ENCODE measurements around the gene LARP4. TPM values are rescaled to one million over a fixed set of nuclear protein-coding genes. Genes with fewer than 3 reads are reported as not detected.
"Not testable (repeated sequence)": the region's sequence is repeated elsewhere in the genome, so short reads cannot be mapped to it uniquely, and the experiment has no call there.

The LARP4 gene
- total and polyA plus RNA-seq, 2 of the 4 experiments (the other 2 are of a cell fraction): 11.3 to 42.5 TPM

DNA sequence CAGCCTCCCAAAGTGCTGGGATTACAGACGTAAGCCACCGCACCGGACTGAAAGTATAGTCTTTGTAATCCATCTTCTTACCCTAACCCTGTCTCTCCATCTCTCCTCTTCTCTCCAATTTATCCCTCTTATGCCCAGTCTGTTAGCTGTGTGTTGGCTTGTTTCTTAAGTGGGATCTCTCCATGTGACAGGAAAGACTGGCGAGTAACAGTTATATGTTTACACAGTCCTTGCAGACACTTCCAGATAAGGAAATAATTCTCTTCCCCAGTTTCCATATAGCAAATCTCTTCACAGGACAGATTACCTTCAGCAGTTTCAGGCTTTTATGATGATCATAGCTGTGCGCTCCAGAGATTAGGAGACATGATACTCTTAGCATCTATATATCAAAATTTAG is 88.1 kb downstream of the LARP4 start:
- H2BK20ac ChIP-seq (ENCODE audit: low read depth, low read length): no peak overlapping the region
- H3K23ac ChIP-seq (ENCODE audit: low read depth, low read length): no peak overlapping the region
- H2BK120ac ChIP-seq (ENCODE audit: low read depth, low read length): no peak overlapping the region
- dilution Hi-C loops (cut with HindIII; ENCODE audit: low sequenced_read_pairs, unreplicated experiment) (no loop called here), intact Hi-C loops (cut with micrococcal nuclease) (no loop called here), in situ Hi-C loops (cut with MboI; ENCODE audit: low sequenced_read_pairs) (loop anchor here (25.0 kb wide), 1 partner anchor 498 kb away; no protein-coding TSS in a partner anchor)
- H2BK5ac ChIP-seq (ENCODE audit: low read depth, low read length, poor library complexity, severe bottlenecking): no peak overlapping the region
- BruUV-seq (replicated peaks): no TSS peak
- H3K18ac ChIP-seq (ENCODE audit: low read depth, low read length): no peak overlapping the region
- H3K27ac ChIP-seq (ENCODE audit: insufficient read depth, low read length): no peak overlapping the region
- no peak overlapping the region for H3K9ac ChIP-seq (ENCODE audit: low read depth, low read length)
- no CpG with 5 or more reads among the region's 5 CpGs for WGBS, 2 experiments (ENCODE audit: extremely low coverage in 2 of 2, insufficient read length in 1 of 2)
- H3K4me1 ChIP-seq (ENCODE audit: control insufficient read depth, insufficient read depth, low read length): no peaks in the 10 kb centered on the region
- H3K4me2 ChIP-seq (ENCODE audit: low read depth, low read length): no peak overlapping the region
- H4K91ac ChIP-seq (ENCODE audit: insufficient read depth, low read depth, low read length): no peak overlapping the region
- H3K14ac ChIP-seq (replicated peaks; ENCODE audit: low read depth, low read length): no peak overlapping the region
- peak; percentile 12 for DNase-seq
- H2AFZ ChIP-seq (replicated peaks; ENCODE audit: low read length, poor library complexity): no peak overlapping the region
- H4K5ac ChIP-seq (ENCODE audit: low read depth, low read length): no peak overlapping the region
- no peak overlapping the region for H2AK9ac ChIP-seq (replicated peaks; ENCODE audit: low read depth, low read length, poor library complexity)
- H3K79me1 ChIP-seq (ENCODE audit: low read depth in 1 of 2, low read length in 2 of 2): no peaks in the 10 kb centered on the region
- POLR2A ChIA-PET (ENCODE audit: unreplicated experiment): no interaction called here
- H4K20me1 ChIP-seq (ENCODE audit: insufficient read depth, low read length): no peaks in the 10 kb centered on the region
- no peak overlapping the region for H2AK5ac ChIP-seq (ENCODE audit: low read depth, low read length)
- ATAC-seq (ENCODE audit: low read depth): peak; percentile 24; the same call in 1 of the 2 replicates
- H3K4me3 ChIP-seq (ENCODE audit: insufficient read depth, low read depth, low read length): no peak overlapping the region
- no peak overlapping the region for H4K8ac ChIP-seq (ENCODE audit: low read depth in 2 of 2, low read length in 2 of 2)
- H3K9me3 ChIP-seq (ENCODE audit: control insufficient read depth, insufficient read depth, low read length): peaks cover 8% of the 10 kb centered on the region
- no peaks in the 10 kb centered on the region for H3K27me3 ChIP-seq (ENCODE audit: control insufficient read depth, insufficient read depth, low read length)
- H2BK15ac ChIP-seq (ENCODE audit: low read depth, low read length): no peak overlapping the region
- CTCF ChIA-PET: no interaction called here
- H3K56ac ChIP-seq (ENCODE audit: extremely low read depth, insufficient read depth, low read length): no peak overlapping the region
- no peaks in the 10 kb centered on the region for H3K9me1 ChIP-seq (ENCODE audit: insufficient read depth, low read length)
- no peak overlapping the region for H3K4ac ChIP-seq (ENCODE audit: low read depth, low read length)
- TF ChIP-seq, protein P1, sequence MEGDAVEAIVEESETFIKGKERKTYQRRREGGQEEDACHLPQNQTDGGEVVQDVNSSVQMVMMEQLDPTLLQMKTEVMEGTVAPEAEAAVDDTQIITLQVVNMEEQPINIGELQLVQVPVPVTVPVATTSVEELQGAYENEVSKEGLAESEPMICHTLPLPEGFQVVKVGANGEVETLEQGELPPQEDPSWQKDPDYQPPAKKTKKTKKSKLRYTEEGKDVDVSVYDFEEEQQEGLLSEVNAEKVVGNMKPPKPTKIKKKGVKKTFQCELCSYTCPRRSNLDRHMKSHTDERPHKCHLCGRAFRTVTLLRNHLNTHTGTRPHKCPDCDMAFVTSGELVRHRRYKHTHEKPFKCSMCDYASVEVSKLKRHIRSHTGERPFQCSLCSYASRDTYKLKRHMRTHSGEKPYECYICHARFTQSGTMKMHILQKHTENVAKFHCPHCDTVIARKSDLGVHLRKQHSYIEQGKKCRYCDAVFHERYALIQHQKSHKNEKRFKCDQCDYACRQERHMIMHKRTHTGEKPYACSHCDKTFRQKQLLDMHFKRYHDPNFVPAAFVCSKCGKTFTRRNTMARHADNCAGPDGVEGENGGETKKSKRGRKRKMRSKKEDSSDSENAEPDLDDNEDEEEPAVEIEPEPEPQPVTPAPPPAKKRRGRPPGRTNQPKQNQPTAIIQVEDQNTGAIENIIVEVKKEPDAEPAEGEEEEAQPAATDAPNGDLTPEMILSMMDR (conservative IDR thresholded peaks at IDR 0.05; ENCODE audit: low read depth, low read length): no peak
- H3K36me3 ChIP-seq (ENCODE audit: control insufficient read depth, insufficient read depth, low read length): no peaks in the 10 kb centered on the region

DNA sequence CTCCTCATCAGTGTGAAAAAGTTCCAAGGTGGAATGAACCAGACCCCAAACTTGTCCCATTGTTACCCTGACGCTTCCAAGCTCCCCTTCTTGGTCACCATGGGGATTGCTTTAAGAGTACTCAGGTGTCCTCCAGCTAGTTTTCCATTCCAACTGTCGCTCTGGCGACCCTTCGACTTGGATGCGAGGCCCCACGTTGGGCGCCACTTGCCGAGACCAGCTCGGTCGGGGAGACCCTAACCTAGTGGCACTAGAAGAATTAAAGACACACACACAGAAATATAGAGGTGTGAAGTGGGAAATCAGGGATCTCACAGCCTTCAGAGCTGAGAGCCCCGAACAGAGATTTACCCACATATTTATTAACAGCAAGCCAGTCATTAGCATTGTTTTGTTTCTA is 97.4 kb downstream of the LARP4 start:
- dilution Hi-C loops (cut with HindIII; ENCODE audit: low sequenced_read_pairs, unreplicated experiment); POLR2A ChIA-PET (ENCODE audit: unreplicated experiment); H3K14ac ChIP-seq (replicated peaks; ENCODE audit: low read depth, low read length); H2BK120ac ChIP-seq (ENCODE audit: low read depth, low read length); H2BK15ac ChIP-seq (ENCODE audit: low read depth, low read length); H3K27ac ChIP-seq (ENCODE audit: insufficient read depth, low read length); DNase-seq; BruUV-seq (replicated peaks); H4K5ac ChIP-seq (ENCODE audit: low read depth, low read length); H2AK5ac ChIP-seq (ENCODE audit: low read depth, low read length); H3K56ac ChIP-seq (ENCODE audit: extremely low read depth, insufficient read depth, low read length); H4K91ac ChIP-seq (ENCODE audit: insufficient read depth, low read depth, low read length); H3K4me2 ChIP-seq (ENCODE audit: low read depth, low read length); H3K9ac ChIP-seq (ENCODE audit: low read depth, low read length); H4K20me1 ChIP-seq (ENCODE audit: insufficient read depth, low read length); CTCF ChIA-PET; H2AFZ ChIP-seq (replicated peaks; ENCODE audit: low read length, poor library complexity); H3K9me1 ChIP-seq (ENCODE audit: insufficient read depth, low read length); H3K23ac ChIP-seq (ENCODE audit: low read depth, low read length); H2AK9ac ChIP-seq (replicated peaks; ENCODE audit: low read depth, low read length, poor library complexity); H3K4ac ChIP-seq (ENCODE audit: low read depth, low read length); H3K4me3 ChIP-seq (ENCODE audit: insufficient read depth, low read depth, low read length); H4K8ac ChIP-seq (ENCODE audit: low read depth in 2 of 2, low read length in 2 of 2); H2BK20ac ChIP-seq (ENCODE audit: low read depth, low read length); intact Hi-C loops (cut with micrococcal nuclease); H2BK5ac ChIP-seq (ENCODE audit: low read depth, low read length, poor library complexity, severe bottlenecking); H3K4me1 ChIP-seq (ENCODE audit: control insufficient read depth, insufficient read depth, low read length); ATAC-seq (ENCODE audit: low read depth); H3K27me3 ChIP-seq (ENCODE audit: control insufficient read depth, insufficient read depth, low read length); H3K18ac ChIP-seq (ENCODE audit: low read depth, low read length); H3K79me1 ChIP-seq (ENCODE audit: low read depth in 1 of 2, low read length in 2 of 2); H3K36me3 ChIP-seq (ENCODE audit: control insufficient read depth, insufficient read depth, low read length): not testable (repeated sequence)
- H3K9me3 ChIP-seq (ENCODE audit: control insufficient read depth, insufficient read depth, low read length): peaks cover 17% of the 10 kb centered on the region
- in situ Hi-C loops (cut with MboI; ENCODE audit: low sequenced_read_pairs): loop anchor here (25.0 kb wide), 1 partner anchor 489 kb away; no protein-coding TSS in a partner anchor
- WGBS, 2 experiments (ENCODE audit: extremely low coverage in 2 of 2, insufficient read length in 1 of 2): no CpG with 5 or more reads among the region's 11 CpGs

Data from IMR-90 (cell line).